ENCODE results near the gene DNAI7.

- TF ChIP-seq ARNT (IDR thresholded peaks at IDR 0.05) (no peak), L3MBTL2 (conservative IDR thresholded peaks at IDR 0.05) (no peak), FOXA1 (IDR thresholded peaks at IDR 0.05) (no peak)
Measured at GRCh38 chr12:25100194-25101091, 94.5 kb downstream of the DNAI7 start.
